Measurements from ENCODE around the gene CACNG1.

CACNG1 gene

DNA sequence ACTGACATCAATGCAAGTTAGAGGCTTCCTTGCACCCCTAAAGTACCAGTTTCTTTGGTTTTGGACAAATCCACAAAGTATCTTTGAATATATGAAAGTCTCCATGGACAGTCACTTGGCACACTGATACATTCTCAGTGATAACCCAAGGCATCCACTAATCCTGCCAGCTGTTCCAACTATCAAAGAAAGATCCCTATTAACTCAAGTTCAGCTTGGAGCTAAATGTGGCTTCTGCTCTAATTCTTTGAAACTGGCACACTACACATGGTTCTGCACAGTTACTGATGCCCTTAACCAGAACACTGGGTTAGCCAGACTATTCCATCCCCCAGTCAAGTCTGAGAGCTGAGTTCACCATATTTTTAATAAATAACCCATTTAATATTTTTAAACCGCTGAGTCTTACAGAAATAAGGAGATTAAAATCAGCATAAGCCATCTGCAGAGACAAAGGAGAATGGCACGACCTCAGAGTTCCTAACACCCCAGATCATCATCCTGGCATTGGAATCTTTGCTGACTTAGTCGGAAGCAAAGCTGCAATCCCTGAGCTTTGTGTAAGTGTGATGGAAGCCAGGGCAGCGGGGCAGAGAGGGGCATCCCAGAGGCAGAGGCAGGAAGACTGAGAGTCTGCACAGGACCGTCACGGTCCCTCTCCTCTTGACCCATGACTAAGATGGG is 6.3 kb downstream of the CACNG1 start:
- Mint-ChIP-seq H3K4me1 (peaks cover 28% of the 10 kb centered on the region), H3K36me3 (ENCODE audit: low read depth) (peaks cover 6% of the 10 kb centered on the region), H3K27ac (no peak overlapping the region), H3K4me3 (no peak overlapping the region), H3K27me3 (ENCODE audit: low read depth) (no peaks in the 10 kb centered on the region), H3K9me3 (peaks cover 24% of the 10 kb centered on the region)
- TF ChIP-seq, protein P1, sequence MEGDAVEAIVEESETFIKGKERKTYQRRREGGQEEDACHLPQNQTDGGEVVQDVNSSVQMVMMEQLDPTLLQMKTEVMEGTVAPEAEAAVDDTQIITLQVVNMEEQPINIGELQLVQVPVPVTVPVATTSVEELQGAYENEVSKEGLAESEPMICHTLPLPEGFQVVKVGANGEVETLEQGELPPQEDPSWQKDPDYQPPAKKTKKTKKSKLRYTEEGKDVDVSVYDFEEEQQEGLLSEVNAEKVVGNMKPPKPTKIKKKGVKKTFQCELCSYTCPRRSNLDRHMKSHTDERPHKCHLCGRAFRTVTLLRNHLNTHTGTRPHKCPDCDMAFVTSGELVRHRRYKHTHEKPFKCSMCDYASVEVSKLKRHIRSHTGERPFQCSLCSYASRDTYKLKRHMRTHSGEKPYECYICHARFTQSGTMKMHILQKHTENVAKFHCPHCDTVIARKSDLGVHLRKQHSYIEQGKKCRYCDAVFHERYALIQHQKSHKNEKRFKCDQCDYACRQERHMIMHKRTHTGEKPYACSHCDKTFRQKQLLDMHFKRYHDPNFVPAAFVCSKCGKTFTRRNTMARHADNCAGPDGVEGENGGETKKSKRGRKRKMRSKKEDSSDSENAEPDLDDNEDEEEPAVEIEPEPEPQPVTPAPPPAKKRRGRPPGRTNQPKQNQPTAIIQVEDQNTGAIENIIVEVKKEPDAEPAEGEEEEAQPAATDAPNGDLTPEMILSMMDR (IDR thresholded peaks at IDR 0.05; ENCODE audit: unreplicated experiment in 3 of 3): no peak

DNA sequence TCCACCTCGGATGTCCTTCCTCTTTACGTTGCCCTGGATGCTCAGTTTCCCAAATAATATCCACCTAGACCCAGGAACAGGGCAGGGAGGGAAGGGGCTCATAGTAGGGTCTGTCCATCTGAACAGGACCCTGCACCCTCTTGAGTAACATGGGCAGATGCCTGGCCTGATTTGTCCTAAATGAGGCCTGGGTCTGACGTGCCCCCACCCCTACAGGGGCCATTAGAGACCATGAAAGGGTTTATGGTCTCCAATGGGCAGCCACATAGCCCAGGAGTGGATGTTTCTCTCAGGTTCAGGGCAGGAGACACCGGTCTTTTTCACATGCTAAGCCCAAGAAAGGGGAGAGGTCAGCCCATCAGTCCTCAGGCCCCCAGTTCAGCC is 6.8 kb downstream of the CACNG1 start:
- H3K4me3 Mint-ChIP-seq: no peak overlapping the region
- TF ChIP-seq, protein P1 (IDR thresholded peaks at IDR 0.05; ENCODE audit: unreplicated experiment in 3 of 3): no peak
- H3K27ac Mint-ChIP-seq: no peak overlapping the region
- peaks cover 6% of the 10 kb centered on the region for H3K36me3 Mint-ChIP-seq (ENCODE audit: low read depth)
- peaks cover 23% of the 10 kb centered on the region for H3K4me1 Mint-ChIP-seq
- peaks cover 24% of the 10 kb centered on the region for H3K9me3 Mint-ChIP-seq
- H3K27me3 Mint-ChIP-seq (ENCODE audit: low read depth): no peaks in the 10 kb centered on the region

DNA sequence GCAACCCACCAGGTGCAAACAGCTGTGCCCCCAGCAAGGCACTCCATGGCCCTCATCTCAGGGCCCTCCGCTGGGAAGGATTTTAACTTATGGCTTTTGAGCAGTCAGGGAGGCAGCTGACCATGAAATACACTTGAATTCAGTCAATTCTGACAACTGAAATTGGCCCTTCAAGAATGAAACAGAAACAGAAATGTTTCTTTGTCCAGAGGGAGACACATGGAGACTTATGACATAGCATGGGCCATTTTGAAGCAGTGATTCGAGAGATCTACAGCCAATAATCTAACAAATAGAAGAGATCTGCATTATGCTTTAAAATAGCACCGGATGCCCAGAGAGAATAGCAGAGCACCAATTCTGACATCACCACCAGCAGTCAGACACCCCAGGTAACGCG is 7.5 kb downstream of the CACNG1 start:
- H3K4me3 Mint-ChIP-seq: no peak overlapping the region
- H3K36me3 Mint-ChIP-seq (ENCODE audit: low read depth): peaks cover 6% of the 10 kb centered on the region
- H3K9me3 Mint-ChIP-seq: peaks cover 22% of the 10 kb centered on the region
- no peaks in the 10 kb centered on the region for H3K27me3 Mint-ChIP-seq (ENCODE audit: low read depth)
- no peak overlapping the region for H3K27ac Mint-ChIP-seq
- peaks cover 22% of the 10 kb centered on the region for H3K4me1 Mint-ChIP-seq
- TF ChIP-seq, protein P1 (IDR thresholded peaks at IDR 0.05; ENCODE audit: unreplicated experiment in 3 of 3): no peak

DNA sequence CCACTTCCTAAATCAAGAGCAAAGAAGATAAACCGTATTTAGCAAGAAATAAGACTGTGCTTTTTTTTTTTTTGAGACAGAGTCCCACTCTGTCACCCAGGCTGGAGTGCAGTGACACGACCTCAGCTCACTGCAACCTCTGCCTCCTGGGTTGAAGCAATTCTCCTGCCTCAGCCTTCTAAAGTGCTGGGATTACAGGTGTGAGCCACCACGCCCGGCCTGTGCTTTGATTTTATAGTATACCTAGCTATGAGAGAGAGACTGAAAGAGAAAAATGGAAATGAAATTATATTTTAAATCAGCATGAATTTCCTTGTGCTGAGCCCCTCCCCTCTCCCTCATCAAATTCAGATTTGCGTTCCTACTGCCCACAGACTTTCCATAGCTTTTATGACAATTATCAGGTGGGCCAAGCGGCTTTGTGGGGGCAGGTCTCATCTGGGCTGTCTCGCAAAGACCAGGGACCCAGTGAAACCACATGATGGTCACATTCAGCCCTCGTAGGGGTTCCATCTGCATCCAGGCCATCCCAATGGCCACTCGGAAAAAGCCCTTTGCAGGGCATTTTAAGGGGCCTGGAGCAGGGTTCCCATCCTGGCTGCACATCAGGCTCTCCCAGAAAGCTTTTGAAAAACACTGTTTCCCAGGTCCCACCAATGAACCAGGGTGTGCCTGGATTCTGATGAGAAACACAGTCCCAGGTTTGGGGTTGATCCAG is 8.5 kb downstream of the CACNG1 start:
- peaks cover 21% of the 10 kb centered on the region for H3K4me1 Mint-ChIP-seq
- H3K27me3 Mint-ChIP-seq (ENCODE audit: low read depth): no peaks in the 10 kb centered on the region
- peaks cover 6% of the 10 kb centered on the region for H3K36me3 Mint-ChIP-seq (ENCODE audit: low read depth)
- H3K9me3 Mint-ChIP-seq: peaks cover 13% of the 10 kb centered on the region
- H3K27ac Mint-ChIP-seq: no peak overlapping the region
- TF ChIP-seq, protein P1 (IDR thresholded peaks at IDR 0.05; ENCODE audit: unreplicated experiment in 3 of 3): no peak
- no peak overlapping the region for H3K4me3 Mint-ChIP-seq

DNA sequence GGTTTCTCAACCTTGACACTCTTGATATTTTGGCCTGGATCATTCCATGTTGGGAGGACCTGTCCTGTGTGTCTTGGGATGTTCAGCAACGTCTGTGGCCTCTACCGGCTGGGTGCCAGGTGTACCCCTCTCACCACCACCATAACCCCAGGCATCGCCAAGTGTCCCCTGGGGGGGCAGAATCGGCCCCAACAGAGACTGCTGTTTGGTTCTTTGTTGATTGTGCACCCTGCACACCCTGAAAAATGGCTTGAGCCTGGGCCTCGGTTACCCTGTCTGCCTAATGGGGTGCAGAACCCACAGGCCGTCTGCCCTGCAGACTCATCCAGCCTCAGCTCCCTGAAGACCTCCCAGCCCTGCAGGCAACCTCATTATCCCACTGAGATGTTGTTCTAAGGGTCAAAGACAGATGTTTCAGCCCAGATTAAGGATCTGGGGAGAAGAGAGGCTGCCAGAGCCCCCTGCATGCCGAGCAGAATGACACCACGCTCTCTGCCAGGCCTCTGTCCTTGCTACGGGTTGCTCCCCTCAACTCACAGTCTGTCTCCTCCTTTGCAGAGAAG is 9.2 kb downstream of the CACNG1 start:
- Mint-ChIP-seq H3K4me1 (peaks cover 21% of the 10 kb centered on the region), H3K27me3 (ENCODE audit: low read depth) (no peaks in the 10 kb centered on the region), H3K9me3 (peaks cover 10% of the 10 kb centered on the region), H3K27ac (no peak overlapping the region), H3K36me3 (ENCODE audit: low read depth) (peaks cover 5% of the 10 kb centered on the region), H3K4me3 (no peak overlapping the region)
- TF ChIP-seq, protein P1 (IDR thresholded peaks at IDR 0.05; ENCODE audit: unreplicated experiment in 3 of 3): no peak
